Neutrophil (primary cell): ENCODE measurements around the gene ABCG4.
A peak's percentile ranks its signal among the peaks of the same experiment; 100 is the strongest.

Experiments used
- H3K27ac ChIP-seq: fragments of 200-600 bp; sonication (generic); 2 replicates; pipeline ENCODE4 v1.5.1; 2016; ENCODE audit warnings: mild to moderate bottlenecking, moderate library complexity
- H3K27me3 ChIP-seq: fragments of 200-600 bp; sonication (generic); 2 replicates; pipeline ENCODE4 v1.6.0; 2016; ENCODE audit warnings: mild to moderate bottlenecking
- H3K36me3 ChIP-seq: fragments of 200-600 bp; sonication (generic); 2 replicates; pipeline ENCODE4 v1.5.1; 2017
- H3K4me1 ChIP-seq, 2 experiments: fragments of 200-600 bp in 1 of 2; sonication (generic) in 1 of 2; 1 replicate in 1 of 2; 2 replicates in 1 of 2; pipeline versions ENCODE4 v1.5.1 to v1.6.1; 2013 to 2016; ENCODE audit warnings: low read depth in 1 of 2, low read length in 1 of 2, mild to moderate bottlenecking in 1 of 2, moderate library complexity in 1 of 2; ENCODE audit not compliant: control insufficient read depth in 1 of 2, insufficient read depth in 1 of 2
- H3K4me3 ChIP-seq, 2 experiments: fragments of 200-600 bp in 1 of 2; sonication (generic) in 1 of 2; 1 replicate in 1 of 2; 2 replicates in 1 of 2; pipeline ENCODE4 v1.5.1; 2013 to 2016; ENCODE audit warnings: low read depth in 1 of 2, low read length in 1 of 2, mild to moderate bottlenecking in 1 of 2, moderate library complexity in 1 of 2
- H3K9me3 ChIP-seq: fragments of 200-600 bp; sonication (generic); 2 replicates; pipeline ENCODE4 v1.5.1; 2016
- TF ChIP-seq, protein P1 (sequence below): fragments of 200-600 bp; sonication (generic); IDR thresholded peaks from 2 replicates; pipeline ENCODE4 v1.5.1; 2016; ENCODE audit warnings: antibody characterized with exemption

ABCG4 gene

DNA sequence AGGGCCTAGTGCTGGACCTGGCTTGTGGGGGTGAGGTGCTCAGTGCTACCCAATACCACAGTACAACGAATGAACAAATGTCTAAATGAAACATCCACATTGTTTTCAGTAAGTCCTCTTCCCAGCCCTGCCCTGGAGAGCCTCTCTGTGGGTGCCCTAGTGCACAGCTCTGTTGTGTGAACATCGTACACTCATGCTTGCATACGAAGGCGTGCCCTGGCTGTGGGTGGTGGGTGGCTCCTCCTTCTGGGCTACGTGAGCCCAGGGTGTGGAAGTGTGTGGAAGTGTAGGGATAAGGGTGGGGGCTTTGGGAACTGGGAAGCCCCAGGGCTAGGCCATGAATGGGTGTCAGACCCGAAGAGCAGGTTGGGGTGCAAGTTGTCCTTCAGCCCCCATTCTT lies 19.1 kb downstream of the ABCG4 start:
- TF ChIP-seq, protein P1, sequence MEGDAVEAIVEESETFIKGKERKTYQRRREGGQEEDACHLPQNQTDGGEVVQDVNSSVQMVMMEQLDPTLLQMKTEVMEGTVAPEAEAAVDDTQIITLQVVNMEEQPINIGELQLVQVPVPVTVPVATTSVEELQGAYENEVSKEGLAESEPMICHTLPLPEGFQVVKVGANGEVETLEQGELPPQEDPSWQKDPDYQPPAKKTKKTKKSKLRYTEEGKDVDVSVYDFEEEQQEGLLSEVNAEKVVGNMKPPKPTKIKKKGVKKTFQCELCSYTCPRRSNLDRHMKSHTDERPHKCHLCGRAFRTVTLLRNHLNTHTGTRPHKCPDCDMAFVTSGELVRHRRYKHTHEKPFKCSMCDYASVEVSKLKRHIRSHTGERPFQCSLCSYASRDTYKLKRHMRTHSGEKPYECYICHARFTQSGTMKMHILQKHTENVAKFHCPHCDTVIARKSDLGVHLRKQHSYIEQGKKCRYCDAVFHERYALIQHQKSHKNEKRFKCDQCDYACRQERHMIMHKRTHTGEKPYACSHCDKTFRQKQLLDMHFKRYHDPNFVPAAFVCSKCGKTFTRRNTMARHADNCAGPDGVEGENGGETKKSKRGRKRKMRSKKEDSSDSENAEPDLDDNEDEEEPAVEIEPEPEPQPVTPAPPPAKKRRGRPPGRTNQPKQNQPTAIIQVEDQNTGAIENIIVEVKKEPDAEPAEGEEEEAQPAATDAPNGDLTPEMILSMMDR = no peak
- H3K27ac ChIP-seq = peak overlapping the region; percentile 93
- H3K36me3 ChIP-seq = peaks cover 3% of the 10 kb centered on the region

DNA sequence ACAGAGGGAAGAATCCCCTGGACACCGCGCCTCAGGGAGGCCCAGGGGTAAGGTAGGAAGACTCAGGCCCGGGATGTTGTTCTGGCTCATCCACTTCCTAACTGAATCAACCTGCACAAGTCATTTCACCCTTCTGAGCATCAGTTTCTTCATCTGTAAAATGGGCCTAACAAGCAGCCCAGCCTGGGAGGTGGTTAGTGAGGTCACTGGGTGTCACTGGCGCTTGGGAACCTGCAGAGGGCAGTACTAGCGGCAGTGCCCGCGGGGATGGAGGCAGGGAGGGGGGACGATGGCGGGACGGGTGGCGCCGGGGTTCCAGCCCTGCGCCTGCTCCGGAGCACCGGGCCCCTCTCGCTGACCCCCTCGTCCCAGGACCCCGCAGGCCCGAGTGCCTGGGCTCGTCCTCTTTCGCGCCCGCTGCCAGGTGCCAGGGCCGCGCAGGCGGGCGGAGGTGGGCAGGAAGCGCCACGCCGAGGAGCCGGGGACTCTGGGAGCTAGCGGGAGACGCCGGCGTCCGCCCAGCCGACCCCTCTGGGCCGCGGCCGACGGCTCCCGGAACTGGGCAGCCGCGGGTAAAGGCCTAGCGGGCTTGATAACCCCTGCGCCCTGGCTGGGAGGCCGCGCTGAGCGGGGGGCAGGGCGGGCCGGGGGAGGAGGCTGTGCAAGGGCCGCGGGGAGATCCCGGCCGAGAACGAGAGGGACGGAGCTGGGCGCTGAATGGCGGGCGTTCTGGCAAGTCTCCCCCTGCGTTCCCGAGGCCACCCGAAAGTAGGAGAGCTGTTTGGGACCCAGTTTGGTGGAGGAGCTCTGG lies 19.8 kb downstream of the ABCG4 start, which contains the start of gene NLRX1:
Gene NLRX1, plus strand, starts transcription at position 255 of the 811 bp plus-strand sequence. CDS start 2,679 bp downstream, outside the sequence.
- Histone ChIP-seq H3K4me3 (peak within 1 kb of the TSS; percentile 86 to 99), H3K9me3 (no peaks in the 10 kb centered on the region), H3K27ac (peak within 1 kb of the TSS; percentile 93), H3K36me3 (peaks cover 11% of the 10 kb centered on the region), H3K4me1 (peaks cover 31 to 37% of the 10 kb centered on the region in 2 experiments), H3K27me3 (no peaks in the 10 kb centered on the region)
- TF ChIP-seq, protein P1 = peak; percentile 96

More for the DNA sequence above, 19.1 kb downstream of the ABCG4 start:
- no peaks in the 10 kb centered on the region for H3K9me3 ChIP-seq
- no peak overlapping the region for H3K4me3 ChIP-seq
- H3K4me1 ChIP-seq = peaks cover 31 to 37% of the 10 kb centered on the region in 2 experiments
- no peaks in the 10 kb centered on the region for H3K27me3 ChIP-seq

DNA sequence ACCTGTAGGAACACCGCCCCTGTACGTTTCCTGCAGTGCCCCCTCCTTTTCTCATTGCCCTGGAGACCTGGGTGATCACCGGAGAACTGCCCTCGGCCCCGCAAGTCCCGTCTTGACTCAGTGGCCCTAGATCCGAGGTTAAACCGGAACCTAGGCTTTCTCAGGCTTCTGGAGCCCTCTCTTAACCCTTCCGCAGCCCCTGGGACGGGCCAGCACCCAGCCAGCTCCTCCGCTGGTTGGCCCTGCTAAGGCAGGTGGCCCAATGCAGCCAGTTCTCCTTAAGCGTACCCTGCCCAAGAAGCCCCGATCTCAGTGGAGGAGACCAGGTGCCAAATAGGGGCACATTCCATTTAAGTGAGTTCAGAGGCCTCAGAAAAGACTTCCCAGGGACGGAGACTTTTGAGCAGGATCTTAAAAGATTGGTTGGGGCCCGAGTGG lies 20.4 kb downstream of the ABCG4 start:
- H3K27me3 ChIP-seq = no peaks in the 10 kb centered on the region
- no peaks in the 10 kb centered on the region for H3K9me3 ChIP-seq
- H3K4me3 ChIP-seq = peak overlapping the region; percentile 86 to 99
- peaks cover 17% of the 10 kb centered on the region for H3K36me3 ChIP-seq
- peaks cover 31 to 37% of the 10 kb centered on the region in 2 experiments for H3K4me1 ChIP-seq
- H3K27ac ChIP-seq = peak overlapping the region; percentile 93
- TF ChIP-seq, protein P1 = no peak

DNA sequence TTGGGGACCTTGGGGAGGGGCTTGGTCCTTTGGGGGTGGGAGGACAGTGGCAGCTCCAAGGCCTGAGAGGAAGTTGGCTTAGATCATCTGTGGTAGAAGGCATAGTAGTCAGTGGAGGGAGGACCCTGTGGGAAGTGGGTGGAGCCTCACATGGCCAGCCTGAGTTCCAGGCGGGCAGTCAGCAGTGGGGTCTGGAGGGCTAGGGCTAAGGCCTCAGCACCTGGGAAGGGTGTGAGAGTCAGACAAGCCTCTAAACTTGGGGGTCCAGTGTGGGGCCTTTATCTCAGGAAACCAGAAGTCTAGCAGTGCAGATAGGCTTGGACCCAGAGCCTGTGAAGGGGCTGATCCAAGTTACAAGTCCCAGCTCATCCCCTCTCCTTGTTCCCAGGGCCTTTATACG lies 23.7 kb downstream of the ABCG4 start:
- Histone ChIP-seq H3K27ac (peak overlapping the region; percentile 66), H3K36me3 (peaks cover 46% of the 10 kb centered on the region), H3K4me1 (peaks cover 31 to 37% of the 10 kb centered on the region in 2 experiments), H3K9me3 (no peaks in the 10 kb centered on the region), H3K4me3 (no peak overlapping the region), H3K27me3 (no peaks in the 10 kb centered on the region)
- TF ChIP-seq, protein P1 = no peak

DNA sequence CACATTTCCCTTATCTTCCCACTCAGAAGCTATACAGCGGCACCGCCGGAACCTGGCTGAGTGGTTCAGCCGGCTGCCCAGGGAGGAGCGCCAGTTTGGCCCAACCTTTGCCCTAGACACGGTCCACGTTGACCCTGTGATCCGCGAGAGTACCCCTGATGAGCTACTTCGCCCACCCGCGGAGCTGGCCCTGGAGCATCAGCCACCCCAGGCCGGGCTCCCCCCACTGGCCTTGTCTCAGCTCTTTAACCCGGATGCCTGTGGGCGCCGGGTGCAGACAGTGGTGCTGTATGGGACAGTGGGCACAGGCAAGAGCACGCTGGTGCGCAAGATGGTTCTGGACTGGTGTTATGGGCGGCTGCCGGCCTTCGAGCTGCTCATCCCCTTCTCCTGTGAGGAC lies 24.6 kb downstream of the ABCG4 start:
- Histone ChIP-seq H3K4me1 (peaks cover 40 to 42% of the 10 kb centered on the region in 2 experiments), H3K4me3 (no peak overlapping the region), H3K36me3 (peaks cover 51% of the 10 kb centered on the region), H3K27ac (no peak overlapping the region), H3K9me3 (no peaks in the 10 kb centered on the region), H3K27me3 (no peaks in the 10 kb centered on the region)
- TF ChIP-seq, protein P1 = no peak
